Measurements from ENCODE around the gene UBE2G2. TPM values are rescaled to one million over a fixed set of nuclear protein-coding genes. Genes with fewer than 3 reads are reported as not detected.

Gene UBE2G2
- total RNA-seq, 1 experiment from 2014 or later: 147 TPM

- ChIA-PET CTCF (interaction anchor here (0.6 kb wide), 1 partner anchor 10 kb away, joined by 3 read pairs; no protein-coding TSS in a partner anchor), POLR2A (no interaction called here)
- Mint-ChIP-seq H3K4me3 (ENCODE audit: unreplicated experiment) (no peak overlapping the region), H3K36me3 (ENCODE audit: insufficient read depth, unreplicated experiment) (no peaks in the 10 kb centered on the region), H3K4me1 (ENCODE audit: insufficient read depth, unreplicated experiment) (peaks cover 7% of the 10 kb centered on the region), H3K27ac (ENCODE audit: low read depth, unreplicated experiment) (no peak overlapping the region), H3K27me3 (ENCODE audit: insufficient read depth, unreplicated experiment) (peaks cover 18% of the 10 kb centered on the region), H3K9me3 (ENCODE audit: unreplicated experiment) (no peaks in the 10 kb centered on the region)
- BruUV-seq (replicated peaks): no TSS peak
- no peak for DNase-seq (ENCODE audit: unreplicated experiment)
- intact Hi-C loops (cut with micrococcal nuclease): no loop called here
- no peak for TF ChIP-seq CTCF (IDR thresholded peaks at IDR 0.05; ENCODE audit: unreplicated experiment)
Observed at GRCh38 chr21:44735821-44736220, 65.8 kb downstream of the UBE2G2 start.

- no peak for DNase-seq (ENCODE audit: unreplicated experiment)
- peaks cover 7% of the 10 kb centered on the region for H3K4me1 Mint-ChIP-seq (ENCODE audit: insufficient read depth, unreplicated experiment)
- no peak overlapping the region for H3K27ac Mint-ChIP-seq (ENCODE audit: low read depth, unreplicated experiment)
- H3K4me3 Mint-ChIP-seq (ENCODE audit: unreplicated experiment): no peak overlapping the region
- no peaks in the 10 kb centered on the region for H3K9me3 Mint-ChIP-seq (ENCODE audit: unreplicated experiment)
- ChIA-PET CTCF (interaction anchor here (1.3 kb wide), 1 partner anchor 225 kb away, joined by 4 read pairs; no protein-coding TSS in a partner anchor), POLR2A (no interaction called here)
- no TSS peak for BruUV-seq (replicated peaks)
- H3K36me3 Mint-ChIP-seq (ENCODE audit: insufficient read depth, unreplicated experiment): peaks cover under 1% of the 10 kb centered on the region
- H3K27me3 Mint-ChIP-seq (ENCODE audit: insufficient read depth, unreplicated experiment): peaks cover 28% of the 10 kb centered on the region
- intact Hi-C loops (cut with micrococcal nuclease): no loop called here
- TF ChIP-seq CTCF (IDR thresholded peaks at IDR 0.05; ENCODE audit: unreplicated experiment): no peak
Observed at GRCh38 chr21:44734841-44735240, 66.8 kb downstream of the UBE2G2 start.

GRCh38 chr21:44734026-44734745 is 67.4 kb downstream of the UBE2G2 start:
- no peak for TF ChIP-seq CTCF (IDR thresholded peaks at IDR 0.05; ENCODE audit: unreplicated experiment)
- peaks cover 6% of the 10 kb centered on the region for H3K36me3 Mint-ChIP-seq (ENCODE audit: insufficient read depth, unreplicated experiment)
- H3K4me3 Mint-ChIP-seq (ENCODE audit: unreplicated experiment): no peak overlapping the region
- H3K27ac Mint-ChIP-seq (ENCODE audit: low read depth, unreplicated experiment): no peak overlapping the region
- POLR2A ChIA-PET: no interaction called here
- CTCF ChIA-PET: interaction anchor here (1.3 to 1.4 kb wide), 2 partner anchors 9 to 224 kb away, joined by 4 to 7 read pairs; no protein-coding TSS in a partner anchor
- peak; percentile 35 for DNase-seq (ENCODE audit: unreplicated experiment)
- intact Hi-C loops (cut with micrococcal nuclease): no loop called here
- no TSS peak for BruUV-seq (replicated peaks)
- peaks cover 7% of the 10 kb centered on the region for H3K4me1 Mint-ChIP-seq (ENCODE audit: insufficient read depth, unreplicated experiment)
- no peaks in the 10 kb centered on the region for H3K9me3 Mint-ChIP-seq (ENCODE audit: unreplicated experiment)
- H3K27me3 Mint-ChIP-seq (ENCODE audit: insufficient read depth, unreplicated experiment): peaks cover 30% of the 10 kb centered on the region

- no peak overlapping the region for H3K4me3 Mint-ChIP-seq (ENCODE audit: unreplicated experiment)
- H3K27me3 Mint-ChIP-seq (ENCODE audit: insufficient read depth, unreplicated experiment): peaks cover 36% of the 10 kb centered on the region
- H3K4me1 Mint-ChIP-seq (ENCODE audit: insufficient read depth, unreplicated experiment): peaks cover 7% of the 10 kb centered on the region
- ChIA-PET CTCF (interaction anchor here (1.4 kb wide), 1 partner anchor 10 kb away, joined by 7 read pairs; no protein-coding TSS in a partner anchor), POLR2A (interaction anchor here (0.7 kb wide), 1 partner anchor 330 kb away, joined by 3 read pairs; no protein-coding TSS in a partner anchor)
- H3K36me3 Mint-ChIP-seq (ENCODE audit: insufficient read depth, unreplicated experiment): peaks cover 6% of the 10 kb centered on the region
- BruUV-seq (replicated peaks): no TSS peak
- no peak for DNase-seq (ENCODE audit: unreplicated experiment)
- H3K27ac Mint-ChIP-seq (ENCODE audit: low read depth, unreplicated experiment): no peak overlapping the region
- no peak for TF ChIP-seq CTCF (IDR thresholded peaks at IDR 0.05; ENCODE audit: unreplicated experiment)
- no peaks in the 10 kb centered on the region for H3K9me3 Mint-ChIP-seq (ENCODE audit: unreplicated experiment)
- intact Hi-C loops (cut with micrococcal nuclease): no loop called here
Observed at GRCh38 chr21:44732956-44733355, 68.7 kb downstream of the UBE2G2 start.
